A673 (cell line): ENCODE results near the gene MRPS10.

Experiments
- EZH2 ChIP-seq: fragments of 200-600 bp; sonication (generic); IDR thresholded peaks from 2 replicates; pipeline ENCODE4 v1.6.1; 2017; ENCODE audit warnings: borderline replicate concordance, low read depth, mild to moderate bottlenecking, mixed read lengths, antibody characterized with exemption, low read length; ENCODE audit not compliant: poor library complexity, severe bottlenecking
- TF ChIP-seq, protein P1 (sequence below): fragments of 300-800, 200-600 bp; sonication (generic); conservative IDR thresholded peaks from 2 replicates; pipeline ENCODE4 v1.5.1; 2017; ENCODE audit warnings: low read depth, mild to moderate bottlenecking, antibody characterized with exemption, low read length, moderate library complexity, mixed read lengths

GRCh38 chr6:42176981-42177380 lies 40.7 kb downstream of the MRPS10 start:
- TF ChIP-seq, protein P1, sequence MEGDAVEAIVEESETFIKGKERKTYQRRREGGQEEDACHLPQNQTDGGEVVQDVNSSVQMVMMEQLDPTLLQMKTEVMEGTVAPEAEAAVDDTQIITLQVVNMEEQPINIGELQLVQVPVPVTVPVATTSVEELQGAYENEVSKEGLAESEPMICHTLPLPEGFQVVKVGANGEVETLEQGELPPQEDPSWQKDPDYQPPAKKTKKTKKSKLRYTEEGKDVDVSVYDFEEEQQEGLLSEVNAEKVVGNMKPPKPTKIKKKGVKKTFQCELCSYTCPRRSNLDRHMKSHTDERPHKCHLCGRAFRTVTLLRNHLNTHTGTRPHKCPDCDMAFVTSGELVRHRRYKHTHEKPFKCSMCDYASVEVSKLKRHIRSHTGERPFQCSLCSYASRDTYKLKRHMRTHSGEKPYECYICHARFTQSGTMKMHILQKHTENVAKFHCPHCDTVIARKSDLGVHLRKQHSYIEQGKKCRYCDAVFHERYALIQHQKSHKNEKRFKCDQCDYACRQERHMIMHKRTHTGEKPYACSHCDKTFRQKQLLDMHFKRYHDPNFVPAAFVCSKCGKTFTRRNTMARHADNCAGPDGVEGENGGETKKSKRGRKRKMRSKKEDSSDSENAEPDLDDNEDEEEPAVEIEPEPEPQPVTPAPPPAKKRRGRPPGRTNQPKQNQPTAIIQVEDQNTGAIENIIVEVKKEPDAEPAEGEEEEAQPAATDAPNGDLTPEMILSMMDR = no peak
- TF ChIP-seq EZH2 = no peak
